SJSA1 (cell line): ENCODE results near the gene ACTN3. TPM values are rescaled to one million over a fixed set of nuclear protein-coding genes. Genes with fewer than 3 reads are reported as not detected.

Source experiments
- DNase-seq, 2 experiments: peaks; one replicate each; pipeline ENCODE4 v3.0.0-alpha.2; 2015 to 2020; ENCODE audit warnings: low spot score in 2 of 2, low read depth in 1 of 2
- H3K27ac ChIP-seq: fragments of 250-450 bp; sonication (Bioruptor Pico); 2 replicates; pipeline ENCODE4 v1.5.1; 2020; ENCODE audit warnings: mild to moderate bottlenecking, moderate library complexity
- H3K27me3 ChIP-seq: fragments of 250-450 bp; sonication (Bioruptor Pico); replicated peaks from 2 replicates; pipeline ENCODE4 v1.5.1; 2020; ENCODE audit warnings: mild to moderate bottlenecking, moderate library complexity
- H3K36me3 ChIP-seq: fragments of 250-450 bp; sonication (Bioruptor Pico); 2 replicates; pipeline ENCODE4 v1.5.1; 2020; ENCODE audit warnings: mild to moderate bottlenecking
- H3K4me1 ChIP-seq: fragments of 250-450 bp; sonication (Bioruptor Pico); replicated peaks from 2 replicates; pipeline ENCODE4 v1.6.1; 2021; ENCODE audit warnings: mild to moderate bottlenecking
- H3K4me3 ChIP-seq: fragments of 250-450 bp; sonication (Bioruptor Pico); 2 replicates; pipeline ENCODE4 v1.5.1; 2020; ENCODE audit warnings: mild to moderate bottlenecking
- H3K9me3 ChIP-seq: fragments of 250-450 bp; sonication (Bioruptor Pico); replicated peaks from 2 replicates; pipeline ENCODE4 v1.5.1; 2020; ENCODE audit warnings: mild to moderate bottlenecking
- total RNA-seq: library from RNA; depleted of rRNA; stranded (reverse); fragments of >200 nt; shearing (Covaris generic); gene quantifications from 2 replicates; pipeline ENCODE4 v1.2.3, GENCODE V29; 2014

Gene ACTN3
- total RNA-seq, 1 experiment from 2014 or later = not detected

DNA sequence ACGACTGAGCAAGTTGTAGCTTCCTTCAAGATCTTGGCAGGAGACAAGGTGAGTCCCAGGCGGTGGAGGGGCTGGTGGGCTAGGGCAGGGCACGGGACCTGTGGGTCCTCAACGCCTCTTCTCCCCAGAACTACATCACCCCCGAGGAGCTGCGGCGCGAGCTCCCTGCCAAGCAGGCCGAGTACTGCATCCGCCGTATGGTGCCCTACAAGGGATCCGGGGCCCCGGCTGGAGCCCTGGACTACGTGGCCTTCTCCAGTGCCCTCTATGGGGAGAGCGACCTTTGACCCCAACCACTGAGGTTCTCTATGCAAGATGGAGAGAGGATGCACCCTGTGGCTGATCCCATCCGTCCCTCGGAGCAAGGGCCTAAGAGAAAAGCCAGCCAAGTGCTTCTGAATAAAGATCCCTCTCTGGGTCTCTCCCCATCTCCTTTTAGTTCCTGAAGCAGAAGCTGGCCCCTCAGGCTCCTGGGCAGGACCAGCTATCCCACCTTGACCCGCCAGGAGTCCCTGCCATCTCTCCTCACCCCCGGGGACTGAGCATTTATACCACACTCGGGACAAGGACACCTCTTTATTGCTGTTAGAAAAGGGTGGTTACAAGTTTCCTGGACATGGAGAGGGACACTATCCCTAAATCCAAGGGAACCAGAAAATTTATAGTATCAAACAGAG is 16.3 kb downstream of the ACTN3 start:
- H3K36me3 ChIP-seq = no peaks in the 10 kb centered on the region
- peaks cover 3% of the 10 kb centered on the region for H3K4me1 ChIP-seq
- H3K4me3 ChIP-seq = no peak overlapping the region
- H3K9me3 ChIP-seq = no peaks in the 10 kb centered on the region; the same call in 1 of the 2 replicates
- DNase-seq = no peak
- peaks cover 53% of the 10 kb centered on the region for H3K27me3 ChIP-seq
- H3K27ac ChIP-seq = no peak overlapping the region

DNA sequence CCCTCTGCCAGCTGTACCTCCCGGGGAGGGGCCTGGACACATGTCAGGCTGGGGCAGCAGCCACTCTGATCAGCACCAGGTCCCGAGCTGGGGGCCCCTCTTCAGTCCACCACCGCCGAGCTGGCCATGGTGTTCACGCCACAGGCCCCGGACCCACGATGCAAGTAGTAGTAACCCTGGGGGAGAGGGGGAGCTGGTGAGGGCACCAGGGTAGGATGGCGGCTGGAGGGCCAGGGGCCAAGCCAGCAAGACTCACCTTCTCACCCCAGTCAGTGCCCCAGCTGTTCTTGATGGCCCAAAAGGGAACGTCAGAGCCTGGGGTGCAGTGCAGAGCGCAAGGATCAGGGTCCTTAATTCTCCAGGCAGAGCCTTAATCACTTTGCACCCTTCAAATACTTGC is 17.1 kb downstream of the ACTN3 start:
- DNase-seq = no peak
- no peaks in the 10 kb centered on the region for H3K36me3 ChIP-seq
- H3K9me3 ChIP-seq = no peaks in the 10 kb centered on the region; the same call in 1 of the 2 replicates
- H3K27me3 ChIP-seq = peaks cover 53% of the 10 kb centered on the region
- peaks cover 10% of the 10 kb centered on the region for H3K4me1 ChIP-seq
- H3K4me3 ChIP-seq = no peak overlapping the region
- no peak overlapping the region for H3K27ac ChIP-seq

DNA sequence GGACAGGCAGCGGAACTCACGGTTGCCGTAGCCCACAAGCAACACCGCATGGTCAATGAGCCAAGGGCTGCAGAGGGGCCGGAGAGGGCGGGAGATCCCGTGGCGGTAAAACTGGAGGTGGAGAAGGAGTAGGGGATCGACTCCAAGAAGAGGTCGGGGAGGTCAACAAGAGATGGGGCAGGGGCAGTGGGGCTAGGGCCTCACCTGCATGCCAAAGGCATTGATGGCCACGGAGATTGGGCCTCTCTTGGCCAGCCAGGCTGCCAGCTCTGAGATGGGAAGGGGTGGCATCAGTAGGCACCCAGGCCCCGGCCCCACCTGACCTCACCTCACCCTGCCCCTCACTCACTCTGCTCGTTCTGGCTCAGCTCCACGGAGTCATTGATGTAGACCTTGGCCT is 17.8 kb downstream of the ACTN3 start:
- H3K9me3 ChIP-seq = no peaks in the 10 kb centered on the region; the same call in 1 of the 2 replicates
- no peak overlapping the region for H3K4me3 ChIP-seq
- H3K27ac ChIP-seq = no peak overlapping the region
- DNase-seq = no peak
- peaks cover 10% of the 10 kb centered on the region for H3K4me1 ChIP-seq
- no peaks in the 10 kb centered on the region for H3K36me3 ChIP-seq
- H3K27me3 ChIP-seq = peaks cover 56% of the 10 kb centered on the region

DNA sequence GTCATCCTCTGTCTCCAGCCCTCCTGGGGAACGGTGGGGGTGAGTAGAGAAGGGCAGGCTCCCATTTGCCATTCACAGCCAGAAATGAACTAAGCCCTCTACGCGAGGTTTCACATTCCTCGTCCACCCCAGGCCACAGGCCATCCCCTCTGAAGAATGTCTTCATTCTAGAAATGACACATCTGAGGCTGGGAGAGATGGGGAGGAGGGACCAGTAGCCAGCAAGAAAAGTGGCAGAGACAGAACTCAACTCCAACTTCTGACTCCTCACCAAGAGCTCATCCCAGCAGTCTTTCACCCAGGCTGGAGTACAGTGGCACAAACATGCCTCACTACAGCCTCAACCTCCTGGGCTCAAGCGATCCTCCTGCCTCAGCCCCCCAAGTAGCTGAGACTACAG is 18.3 kb downstream of the ACTN3 start:
- Histone ChIP-seq H3K27ac (no peak overlapping the region), H3K4me3 (no peak overlapping the region), H3K36me3 (no peaks in the 10 kb centered on the region), H3K4me1 (peaks cover 10% of the 10 kb centered on the region), H3K9me3 (no peaks in the 10 kb centered on the region; the same call in 1 of the 2 replicates), H3K27me3 (peaks cover 56% of the 10 kb centered on the region)
- no peak for DNase-seq

DNA sequence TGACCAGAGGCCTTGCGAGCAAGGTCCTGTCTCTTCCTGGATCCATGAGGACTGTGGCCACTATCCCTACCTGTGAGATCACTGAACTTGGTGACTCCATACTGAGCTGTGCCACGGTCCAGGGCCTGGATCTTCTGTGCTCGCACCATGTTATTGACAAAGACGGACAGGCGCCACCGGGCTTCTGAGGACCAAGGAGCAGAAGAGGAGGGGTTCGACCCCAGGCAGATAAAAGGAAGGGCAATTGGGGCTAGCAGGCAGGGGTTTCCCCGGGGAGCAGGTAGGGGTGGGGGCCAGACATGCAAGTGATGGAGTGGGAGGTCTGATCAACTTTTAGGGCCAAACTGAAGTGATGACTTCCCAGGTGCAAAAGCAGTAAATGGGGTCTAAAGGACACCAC is 19.5 kb downstream of the ACTN3 start:
- no peak for DNase-seq
- no peaks in the 10 kb centered on the region for H3K9me3 ChIP-seq
- H3K27ac ChIP-seq = no peak overlapping the region
- no peaks in the 10 kb centered on the region for H3K36me3 ChIP-seq
- H3K4me3 ChIP-seq = no peak overlapping the region
- H3K4me1 ChIP-seq = peaks cover 10% of the 10 kb centered on the region
- peaks cover 50% of the 10 kb centered on the region for H3K27me3 ChIP-seq

GRCh38 chr11:66567787-66568123 is 21.1 kb downstream of the ACTN3 start:
- no peak for DNase-seq
- Histone ChIP-seq H3K27ac (no peak overlapping the region), H3K4me3 (peak overlapping the region; percentile 36; the same call in 1 of the 2 replicates), H3K27me3 (peaks cover 42% of the 10 kb centered on the region), H3K4me1 (peaks cover 10% of the 10 kb centered on the region), H3K9me3 (no peaks in the 10 kb centered on the region), H3K36me3 (no peaks in the 10 kb centered on the region)

- Histone ChIP-seq H3K4me3 (peak within 1 kb of the TSS; percentile 36), H3K36me3 (no peaks in the 10 kb centered on the region), H3K4me1 (peaks cover 10% of the 10 kb centered on the region), H3K27ac (no peak within 1 kb of the TSS), H3K27me3 (peaks cover 37% of the 10 kb centered on the region), H3K9me3 (no peaks in the 10 kb centered on the region)
- DNase-seq = peak; percentile 72 to 84
These were observed 21.6 kb downstream of the ACTN3 start, which contains the start of gene CTSF for GRCh38 chr11:66568124-66568916. Gene CTSF (minus strand): TSS chr11:66568606. CDS start chr11:66568486, 120 bp downstream.

DNA sequence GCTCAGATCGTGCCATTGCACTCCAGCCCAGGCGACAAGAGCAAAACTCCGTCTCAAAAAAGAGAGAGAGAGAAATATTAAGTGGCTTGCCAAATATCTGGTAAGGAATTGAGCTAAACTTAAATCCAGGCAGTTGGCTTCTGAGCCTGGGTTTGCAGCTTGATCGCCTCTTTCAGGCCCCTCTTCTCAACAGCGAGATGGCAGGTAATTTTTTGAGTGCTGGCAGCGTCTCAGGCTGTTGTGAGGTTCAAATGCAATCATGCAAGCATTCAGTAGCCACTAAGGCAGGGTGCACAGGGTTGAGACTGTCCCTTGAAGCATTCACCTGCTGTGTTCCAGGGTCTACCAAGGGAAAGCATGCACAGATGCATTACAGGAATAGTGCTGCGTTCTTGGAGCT is 22.4 kb downstream of the ACTN3 start:
- Histone ChIP-seq H3K27ac (no peak overlapping the region), H3K27me3 (peaks cover 33% of the 10 kb centered on the region), H3K4me1 (peaks cover 10% of the 10 kb centered on the region), H3K4me3 (no peak overlapping the region), H3K36me3 (no peaks in the 10 kb centered on the region), H3K9me3 (no peaks in the 10 kb centered on the region)
- no peak for DNase-seq

GRCh38 chr11:66570079-66570849 is 23.6 kb downstream of the ACTN3 start:
- Histone ChIP-seq H3K36me3 (no peaks in the 10 kb centered on the region), H3K9me3 (no peaks in the 10 kb centered on the region), H3K4me1 (peaks cover 10% of the 10 kb centered on the region), H3K27ac (no peak overlapping the region), H3K4me3 (no peak overlapping the region), H3K27me3 (peaks cover 33% of the 10 kb centered on the region)
- no peak for DNase-seq

DNA sequence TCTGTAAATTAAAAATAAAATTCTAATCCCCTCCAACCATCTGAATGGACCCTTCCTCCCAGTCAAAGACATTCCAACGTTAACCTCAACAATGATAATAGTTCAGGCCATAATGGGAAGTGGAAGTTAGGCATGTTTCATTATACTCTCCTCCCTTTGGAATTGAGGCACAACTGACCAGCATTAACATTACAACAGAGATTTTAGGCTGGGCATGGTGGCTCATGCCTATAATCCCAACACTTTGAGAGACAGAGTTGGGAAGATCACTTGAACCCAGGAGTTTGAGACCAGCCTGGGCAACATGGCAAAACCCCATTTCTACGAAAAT is 24.1 kb downstream of the ACTN3 start:
- Histone ChIP-seq H3K27ac (no peak overlapping the region), H3K4me1 (peaks cover 10% of the 10 kb centered on the region), H3K9me3 (no peaks in the 10 kb centered on the region), H3K4me3 (no peak overlapping the region), H3K27me3 (peaks cover 33% of the 10 kb centered on the region), H3K36me3 (no peaks in the 10 kb centered on the region)
- DNase-seq = no peak

GRCh38 chr11:66579017-66579606 is 32.4 kb downstream of the ACTN3 start:
- H3K4me3 ChIP-seq = no peak overlapping the region

GRCh38 chr11:66580803-66581202 is 34.1 kb downstream of the ACTN3 start:
- no peak for DNase-seq
- no peak overlapping the region for H3K4me3 ChIP-seq

More at GRCh38 chr11:66579017-66579606, 32.4 kb downstream of the ACTN3 start:
- DNase-seq = peak; percentile 66 to 88
- Histone ChIP-seq H3K4me1 (no peaks in the 10 kb centered on the region; the same call in 1 of the 2 replicates), H3K27me3 (peaks cover 7% of the 10 kb centered on the region; the same call in 1 of the 2 replicates), H3K9me3 (peaks cover 7% of the 10 kb centered on the region; the same call in 1 of the 2 replicates), H3K36me3 (no peaks in the 10 kb centered on the region), H3K27ac (no peak overlapping the region)

DNA sequence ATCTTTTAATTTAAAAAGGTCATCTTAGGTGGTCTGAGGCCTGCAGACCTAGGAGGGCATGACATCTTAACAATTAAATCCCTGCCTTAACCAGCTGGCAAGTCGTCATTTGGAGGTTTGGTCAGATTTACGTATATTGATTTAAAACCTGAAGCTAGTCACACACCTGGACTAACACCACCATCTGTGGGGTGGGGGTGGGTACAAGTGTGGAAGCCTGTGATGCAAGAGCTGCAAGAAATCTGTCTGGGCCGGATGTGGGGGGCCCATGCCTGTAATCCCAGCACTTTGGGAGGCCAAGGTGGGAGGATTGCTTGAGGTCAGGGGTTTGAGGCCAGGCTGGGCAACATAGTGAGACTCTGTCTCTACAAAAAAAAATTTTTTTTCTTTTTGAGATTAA is 34.6 kb downstream of the ACTN3 start:
- Histone ChIP-seq H3K27ac (no peak overlapping the region), H3K4me3 (no peak overlapping the region), H3K4me1 (no peaks in the 10 kb centered on the region; the same call in 1 of the 2 replicates), H3K36me3 (no peaks in the 10 kb centered on the region), H3K9me3 (peaks cover 7% of the 10 kb centered on the region; the same call in 1 of the 2 replicates), H3K27me3 (peaks cover 7% of the 10 kb centered on the region; the same call in 1 of the 2 replicates)
- no peak for DNase-seq

More at GRCh38 chr11:66580803-66581202, 34.1 kb downstream of the ACTN3 start:
- Histone ChIP-seq H3K4me1 (no peaks in the 10 kb centered on the region; the same call in 1 of the 2 replicates), H3K27ac (no peak overlapping the region), H3K36me3 (no peaks in the 10 kb centered on the region), H3K9me3 (peaks cover 7% of the 10 kb centered on the region; the same call in 1 of the 2 replicates), H3K27me3 (peaks cover 7% of the 10 kb centered on the region; the same call in 1 of the 2 replicates)
